ENCODE results near the gene TMEM259. TPM values are rescaled to one million over a fixed set of nuclear protein-coding genes. Genes with fewer than 3 reads are reported as not detected.
A peak's percentile ranks its signal among the peaks of the same experiment; 100 is the strongest.

TMEM259 gene
- total and polyA plus RNA-seq, 9 of the 15 experiments (the other 6 are each of a cell fraction or from before 2014, with no cell fraction given) = 0.52 to 231 (median 63.6) TPM

GRCh38 chr19:1042689-1043511, 22.0 kb upstream of the TMEM259 start (continued):
- TF ChIP-seq AFF4 (CRISPR knock-in tag; IDR thresholded peaks at IDR 0.05) = 0 out of 2 replicates have a peak, but pooled peaks have one; percentile 0
- TF ChIP-seq KAT2B (IDR thresholded peaks at IDR 0.05; ENCODE audit: low read depth, low read length) = no peak
- no peak for TF ChIP-seq KLF6 (CRISPR knock-in tag; IDR thresholded peaks at IDR 0.05; ENCODE audit: borderline replicate concordance)
- peak; percentile 48; the same call in 1 of the 2 replicates for TF ChIP-seq ETV5 (CRISPR knock-in tag; IDR thresholded peaks at IDR 0.05; ENCODE audit: low read depth)
- 0 out of 2 replicates have a peak, but pooled peaks have one; percentile 8 for TF ChIP-seq XRCC5 (IDR thresholded peaks at IDR 0.05; ENCODE audit: low read depth, low read length)
- TF ChIP-seq TBP (optimal IDR thresholded peaks at IDR 0.05; ENCODE audit: low read depth, low read length) = no peak
- no peak for TF ChIP-seq RREB1 (CRISPR knock-in tag; IDR thresholded peaks at IDR 0.05)
- TF ChIP-seq ZKSCAN1 (IDR thresholded peaks at IDR 0.05; ENCODE audit: low read depth, low read length) = no peak
- peak in 1 of 2 experiments; percentile 19 for TF ChIP-seq E2F6 (IDR thresholded peaks at IDR 0.05; ENCODE audit: borderline replicate concordance in 1 of 2, extremely low read depth in 1 of 2, insufficient read depth in 1 of 2, insufficient read length in 1 of 2, low read depth in 1 of 2, low read length in 1 of 2, poor library complexity in 1 of 2, severe bottlenecking in 1 of 2)
- TF ChIP-seq ZNF24 (IDR thresholded peaks at IDR 0.05) = no peak
- no peak for TF ChIP-seq ZBTB49 (CRISPR knock-in tag; IDR thresholded peaks at IDR 0.05; ENCODE audit: borderline replicate concordance)
- no peak for TF ChIP-seq TAF9B (IDR thresholded peaks at IDR 0.05; ENCODE audit: partially characterized antibody)
- no peak for TF ChIP-seq RFX1 (IDR thresholded peaks at IDR 0.05)
